GM19438 (cell line): Measurements from ENCODE around the gene SPNS1.
"Not testable (repeated sequence)": the region's sequence is repeated elsewhere in the genome, so short reads cannot be mapped to it uniquely, and the experiment has no call there.

Experiments used
- ATAC-seq: cut with Tn5 transposase; IDR thresholded peaks from one replicate; pipeline ENCODE4 v1.9.1; 2021; ENCODE audit warnings: low read depth; ENCODE audit not compliant: unreplicated experiment

SPNS1 gene

DNA sequence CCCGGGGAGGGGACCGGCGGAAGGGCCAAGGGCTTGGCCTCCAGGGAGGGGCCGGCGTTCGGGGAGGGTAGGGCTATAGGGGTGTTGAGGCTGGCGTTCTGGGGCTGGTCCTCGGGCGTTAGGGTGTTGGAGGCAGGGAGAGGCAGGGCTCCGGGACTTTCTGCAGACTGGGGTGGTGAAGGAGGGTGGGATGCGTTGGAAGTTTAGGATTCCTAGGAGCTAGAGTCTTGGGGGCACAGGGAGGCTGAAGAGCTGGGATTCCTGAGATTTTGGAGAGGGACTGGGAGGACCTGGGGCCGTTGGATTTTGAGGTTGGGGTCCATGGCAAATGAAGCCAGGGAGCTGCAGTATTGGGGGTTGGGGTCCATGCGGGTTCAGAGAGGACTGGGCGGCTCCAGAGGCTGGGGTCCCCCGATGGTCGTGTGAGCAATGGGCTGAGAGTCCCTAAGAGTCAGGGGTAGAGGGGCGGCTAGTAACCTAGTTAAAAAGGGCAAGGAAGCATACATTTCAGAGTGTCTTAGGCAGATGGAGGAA is 23.1 kb upstream of the SPNS1 start:
- ATAC-seq, result peak; percentile 15

DNA sequence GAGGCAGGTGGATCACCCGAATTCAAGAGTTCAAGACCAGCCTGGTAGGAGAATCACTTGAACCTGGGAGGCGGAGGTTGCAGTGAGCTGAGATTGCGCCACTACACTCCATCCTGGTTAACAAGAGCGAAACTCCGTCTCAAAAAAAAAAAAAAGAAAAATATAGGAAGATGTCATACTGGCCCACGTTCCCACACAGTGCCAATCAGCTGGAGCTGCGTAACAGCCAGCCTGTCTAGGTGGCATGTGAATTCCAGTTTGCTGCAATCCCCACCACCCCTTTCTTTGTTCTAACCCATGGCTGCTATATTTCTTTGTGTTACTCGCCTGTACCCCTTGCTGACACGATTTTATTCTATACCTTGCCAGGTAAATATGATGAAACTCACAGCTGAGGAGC is 16.4 kb upstream of the SPNS1 start:
- ATAC-seq, result no peak

DNA sequence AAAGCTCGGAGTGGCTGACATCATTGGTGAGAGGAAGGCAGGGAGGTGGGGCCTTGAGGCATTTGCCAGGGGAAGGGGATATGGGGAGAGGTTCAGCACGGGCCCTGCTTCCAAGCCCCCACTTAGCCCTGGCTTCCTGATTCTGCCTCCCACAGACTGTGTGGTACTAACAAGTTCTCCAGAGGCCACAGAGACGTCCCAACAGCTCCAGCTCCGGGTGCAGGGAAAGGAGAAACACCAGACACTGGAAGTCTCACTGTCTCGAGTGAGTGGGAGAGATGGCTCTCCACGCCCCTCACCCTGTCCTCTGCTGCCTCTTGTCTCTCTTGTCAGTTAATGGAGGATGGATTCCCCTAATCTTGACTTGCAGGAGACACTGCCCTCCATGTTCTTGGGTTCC is 15.7 kb upstream of the SPNS1 start:
- ATAC-seq, result no peak

- ATAC-seq, result no peak
Observed at GRCh38 chr16:28964072-28964471, 10.5 kb upstream of the SPNS1 start.

DNA sequence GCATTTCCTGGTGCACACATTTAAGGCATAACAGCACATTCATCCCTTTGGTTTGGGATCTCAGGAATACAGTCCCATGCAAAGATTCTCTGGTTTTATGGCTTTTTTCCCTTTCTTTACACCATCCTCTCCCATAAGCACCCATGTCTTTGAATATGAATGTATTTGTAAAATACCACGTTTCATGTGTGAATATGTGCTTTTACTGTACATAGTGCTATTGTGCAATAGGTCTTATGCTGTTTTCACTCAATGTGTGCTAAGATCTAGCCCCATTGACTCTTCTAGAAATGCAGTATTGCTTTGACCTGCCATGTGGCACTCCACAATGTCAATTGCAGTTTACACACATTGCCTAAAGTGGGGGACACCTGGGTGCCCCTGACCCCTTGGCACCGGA is 10.1 kb upstream of the SPNS1 start:
- ATAC-seq, result no peak

DNA sequence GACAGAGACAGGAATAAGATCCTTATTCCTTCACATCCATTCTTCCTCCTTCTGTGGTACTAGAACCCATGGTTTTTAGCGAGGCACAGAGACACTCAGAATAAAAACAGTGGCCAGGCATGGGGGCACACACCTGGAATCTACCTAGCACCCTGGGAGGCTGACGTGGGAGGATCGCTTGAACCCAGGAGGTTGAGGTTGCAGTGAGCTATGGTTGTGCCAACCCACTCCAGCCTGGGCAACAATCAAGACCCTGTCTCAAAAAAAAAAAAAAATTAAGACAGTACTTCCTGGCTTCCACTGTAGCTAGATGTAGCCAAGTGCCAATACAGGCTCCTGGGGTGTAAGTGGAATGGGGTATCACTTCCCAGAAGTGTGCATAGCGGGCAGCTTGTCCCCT is 7.4 kb upstream of the SPNS1 start:
- ATAC-seq, result no peak

GRCh38 chr16:28969696-28970095 is 4.9 kb upstream of the SPNS1 start:
- ATAC-seq, result not testable (repeated sequence)

DNA sequence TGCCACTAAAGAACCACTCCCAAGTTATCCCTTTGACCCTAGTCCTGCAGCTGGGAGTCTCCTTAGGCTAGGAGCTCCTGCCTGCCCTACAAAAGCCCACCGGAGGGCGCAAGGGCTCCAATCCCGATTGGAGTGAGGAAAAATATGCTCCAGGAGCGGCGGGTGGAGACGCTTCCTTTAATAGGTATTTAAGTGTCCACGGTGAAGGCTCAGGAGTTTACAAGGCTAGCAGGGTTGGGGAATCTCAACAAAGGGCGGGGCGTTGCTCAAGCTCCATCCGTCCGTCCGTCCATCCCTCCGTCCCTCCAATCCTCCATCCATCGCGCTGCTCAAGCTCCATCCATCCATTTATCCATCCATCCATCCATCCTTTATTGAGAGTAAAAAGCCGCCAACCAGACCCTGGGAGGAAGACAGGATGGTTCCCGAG is 556 bp upstream of the SPNS1 start:
- peak; percentile 14 for ATAC-seq

DNA sequence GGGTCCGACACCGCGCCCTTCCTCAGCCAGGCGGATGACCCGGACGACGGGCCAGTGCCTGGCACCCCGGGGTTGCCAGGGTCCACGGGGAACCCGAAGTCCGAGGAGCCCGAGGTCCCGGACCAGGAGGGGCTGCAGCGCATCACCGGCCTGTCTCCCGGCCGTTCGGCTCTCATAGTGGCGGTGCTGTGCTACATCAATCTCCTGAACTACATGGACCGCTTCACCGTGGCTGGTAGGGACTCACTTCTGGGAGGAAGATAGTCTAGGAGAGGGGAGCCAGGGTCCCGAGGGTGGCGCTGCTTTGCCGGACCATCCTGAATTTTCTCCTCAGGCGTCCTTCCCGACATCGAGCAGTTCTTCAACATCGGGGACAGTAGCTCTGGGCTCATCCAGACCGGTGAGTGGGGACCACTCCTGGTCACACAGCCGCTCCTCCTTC is 601 bp downstream of the SPNS1 start:
- peak; percentile 5 for ATAC-seq

- no peak for ATAC-seq
Observed at GRCh38 chr16:28977703-28978662, 3.4 kb downstream of the SPNS1 start.

DNA sequence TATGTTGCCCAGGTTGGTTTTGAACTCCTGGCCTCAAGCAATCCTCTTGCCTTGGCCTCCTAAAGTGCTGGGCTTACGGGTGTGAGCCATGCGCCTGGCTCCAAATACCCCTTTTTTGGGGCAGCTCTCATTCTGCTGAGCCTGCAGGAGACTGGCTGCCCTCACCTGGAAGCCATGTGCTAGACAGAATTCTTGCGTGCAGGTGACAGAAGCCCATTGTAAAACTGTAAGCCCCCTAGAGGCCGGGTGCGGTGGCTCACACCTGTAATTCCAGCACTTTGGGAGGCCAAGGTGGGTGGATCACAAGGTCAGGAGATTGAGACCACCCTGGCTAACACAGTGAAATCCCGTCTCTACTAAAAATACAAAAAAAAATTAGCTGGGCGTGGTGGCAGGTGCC is 5.8 kb downstream of the SPNS1 start:
- ATAC-seq, result not testable (repeated sequence)

- ATAC-seq, result no peak
Observed at GRCh38 chr16:28980929-28981328, 6.4 kb downstream of the SPNS1 start.

GRCh38 chr16:28981517-28981916 is 6.9 kb downstream of the SPNS1 start:
- ATAC-seq, result no peak

- ATAC-seq, result no peak
Observed at GRCh38 chr16:28982418-28982817, 7.8 kb downstream of the SPNS1 start.

DNA sequence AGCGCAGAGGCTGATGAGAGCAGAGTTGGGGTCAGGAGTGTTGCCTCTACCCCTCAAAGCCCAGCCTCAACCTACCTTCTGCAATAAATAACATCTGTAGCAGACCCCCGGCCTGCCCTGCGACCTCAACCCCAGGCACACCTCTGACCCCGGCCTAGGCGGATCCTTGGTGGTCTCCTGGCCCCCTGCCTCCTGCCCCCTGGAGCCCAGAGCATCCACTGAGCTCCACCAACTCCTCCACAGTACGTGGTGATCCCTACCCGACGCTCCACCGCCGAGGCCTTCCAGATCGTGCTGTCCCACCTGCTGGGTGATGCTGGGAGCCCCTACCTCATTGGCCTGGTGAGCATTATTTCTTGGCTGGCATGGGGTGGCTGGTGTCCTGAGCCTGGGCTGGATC is 8.4 kb downstream of the SPNS1 start:
- no peak for ATAC-seq

DNA sequence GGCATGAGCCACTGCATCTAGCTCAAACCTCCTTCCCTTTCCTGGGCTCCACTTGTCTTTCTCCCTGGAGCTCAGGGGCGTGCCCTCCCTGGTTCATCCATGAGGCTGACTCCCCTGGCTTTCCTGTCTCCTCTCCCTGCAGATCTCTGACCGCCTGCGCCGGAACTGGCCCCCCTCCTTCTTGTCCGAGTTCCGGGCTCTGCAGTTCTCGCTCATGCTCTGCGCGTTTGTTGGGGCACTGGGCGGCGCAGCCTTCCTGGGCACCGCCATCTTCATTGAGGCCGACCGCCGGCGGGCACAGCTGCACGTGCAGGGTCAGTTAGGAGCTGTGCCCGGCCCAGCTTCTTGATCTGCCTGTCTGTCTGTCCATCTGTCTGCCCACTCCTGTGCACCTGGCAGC is 9.1 kb downstream of the SPNS1 start:
- ATAC-seq, result no peak

DNA sequence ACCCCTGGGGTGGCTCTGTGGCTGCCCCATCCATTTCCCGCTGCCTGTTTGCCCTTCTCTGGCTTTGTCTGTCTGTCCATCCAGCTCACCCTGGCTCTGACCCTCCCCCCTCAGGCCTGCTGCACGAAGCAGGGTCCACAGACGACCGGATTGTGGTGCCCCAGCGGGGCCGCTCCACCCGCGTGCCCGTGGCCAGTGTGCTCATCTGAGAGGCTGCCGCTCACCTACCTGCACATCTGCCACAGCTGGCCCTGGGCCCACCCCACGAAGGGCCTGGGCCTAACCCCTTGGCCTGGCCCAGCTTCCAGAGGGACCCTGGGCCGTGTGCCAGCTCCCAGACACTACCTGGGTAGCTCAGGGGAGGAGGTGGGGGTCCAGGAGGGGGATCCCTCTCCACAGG is 9.5 kb downstream of the SPNS1 start:
- ATAC-seq, result no peak

DNA sequence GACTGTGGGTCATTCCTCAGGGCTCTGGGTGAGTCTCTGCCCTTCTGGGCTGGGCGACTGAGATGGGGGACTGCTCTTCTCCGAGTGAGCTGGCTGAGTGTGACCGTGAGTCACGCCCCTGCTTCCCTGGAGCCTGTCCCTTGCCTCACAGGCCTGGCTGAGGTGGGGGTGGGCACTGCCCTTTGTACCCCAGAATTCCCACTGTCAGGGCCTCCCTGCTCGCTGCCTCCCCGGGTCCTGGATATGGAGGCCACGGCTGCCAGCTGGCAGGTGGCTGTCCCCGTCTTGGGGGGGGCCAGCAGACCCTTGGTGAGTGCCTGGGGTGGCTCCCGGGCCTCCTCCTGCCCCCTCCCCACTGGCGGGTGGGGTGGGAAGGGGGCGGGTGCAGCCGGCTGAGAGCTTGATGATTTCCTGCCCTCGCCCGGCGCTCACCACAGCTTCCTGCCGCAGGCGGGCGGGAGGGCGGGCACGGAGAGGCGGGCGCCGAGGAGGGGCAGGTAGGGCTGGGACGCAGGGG is 10.1 kb downstream of the SPNS1 start, which contains the start of gene LAT:
Gene LAT (plus strand): TSS at position 434 of the 517 bp plus-strand sequence. CDS start 366 bp downstream, outside the sequence.
- no peak for ATAC-seq

DNA sequence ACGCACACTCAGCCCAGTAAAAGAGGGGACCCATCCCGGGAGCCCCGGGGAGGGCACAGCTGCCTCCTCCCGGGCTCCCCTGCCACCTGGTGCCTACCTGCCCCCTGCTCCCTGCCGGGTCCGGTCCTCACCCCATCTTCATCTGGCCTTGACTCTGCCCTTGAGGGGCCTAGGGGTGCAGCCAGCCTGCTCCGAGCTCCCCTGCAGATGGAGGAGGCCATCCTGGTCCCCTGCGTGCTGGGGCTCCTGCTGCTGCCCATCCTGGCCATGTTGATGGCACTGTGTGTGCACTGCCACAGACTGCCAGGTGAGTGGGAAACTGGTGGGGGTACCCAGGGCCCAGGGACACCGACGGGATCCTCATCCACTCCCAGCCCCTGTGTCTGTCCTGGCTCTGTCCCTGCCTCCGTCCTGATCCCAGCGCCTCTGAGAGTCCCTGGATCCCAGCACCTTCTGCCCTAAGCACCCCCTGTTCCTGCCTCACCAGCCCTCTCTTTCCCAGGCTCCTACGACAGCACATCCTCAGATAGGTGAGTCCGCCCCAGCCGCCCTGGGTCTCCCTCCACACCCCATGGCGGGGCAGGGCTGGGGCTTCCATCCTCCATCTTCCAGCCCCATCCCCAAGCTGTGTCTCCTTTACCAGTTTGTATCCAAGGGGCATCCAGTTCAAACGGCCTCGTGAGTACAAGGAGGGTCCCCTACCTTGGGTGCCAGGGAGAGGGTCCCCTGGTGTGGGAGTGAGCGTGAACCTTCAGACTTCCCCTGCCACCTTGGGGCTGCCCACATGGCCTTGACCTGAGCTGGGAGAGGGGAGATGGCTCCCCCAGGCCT is 10.8 kb downstream of the SPNS1 start:
- ATAC-seq, result no peak

GRCh38 chr16:28986046-28986445 is 11.5 kb downstream of the SPNS1 start:
- no peak for ATAC-seq

DNA sequence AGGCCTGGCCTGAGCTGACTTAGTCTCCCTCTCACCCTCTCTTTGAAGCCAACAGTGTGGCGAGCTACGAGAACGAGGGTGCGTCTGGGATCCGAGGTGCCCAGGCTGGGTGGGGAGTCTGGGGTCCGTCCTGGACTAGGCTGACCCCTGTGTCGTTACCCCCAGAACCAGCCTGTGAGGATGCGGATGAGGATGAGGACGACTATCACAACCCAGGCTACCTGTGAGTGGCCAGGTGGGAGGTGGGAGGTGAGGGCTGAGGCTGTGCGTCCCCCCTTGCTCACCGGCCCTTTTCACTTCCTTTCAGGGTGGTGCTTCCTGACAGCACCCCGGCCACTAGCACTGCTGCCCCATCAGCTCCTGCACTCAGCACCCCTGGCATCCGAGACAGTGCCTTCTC is 11.9 kb downstream of the SPNS1 start:
- ATAC-seq, result no peak
